Sigmoid colon (tissue), 4 donors: ENCODE data around the gene PIWIL1.

ENCODE experiments used
- CTCF ChIP-seq, 4 experiments: fragments of 450-650 bp in 3 of 4; fragments of 200-600 bp in 1 of 4; IDR thresholded peaks; one replicate each; pipeline ENCODE4 v1.5.1; 2016 to 2019; ENCODE audit warnings: antibody characterized with exemption in 4 of 4, mild to moderate bottlenecking in 3 of 4, moderate library complexity in 2 of 4
- EP300 ChIP-seq, 4 donors: sonication (generic); formaldehyde crosslinking; IDR thresholded peaks; one replicate each; pipeline ENCODE4 v1.6.1; 2017; ENCODE audit warnings: antibody characterized with exemption in 4 of 4
- POLR2A ChIP-seq, 2 donors: fragments of 450-650 bp; IDR thresholded peaks; one replicate each; pipeline ENCODE4 v1.6.1; 2016; ENCODE audit warnings: antibody characterized with exemption in 2 of 2, mild to moderate bottlenecking in 2 of 2, moderate library complexity in 2 of 2
- POLR2AphosphoS5 ChIP-seq, 4 donors: sonication (generic); formaldehyde crosslinking; IDR thresholded peaks; one replicate each; pipeline ENCODE4 v1.6.1; 2017; ENCODE audit warnings: antibody characterized with exemption in 4 of 4

GRCh38 chr12:130288206-130288605, 49.5 kb upstream of the PIWIL1 start:
- no peak for TF ChIP-seq CTCF (IDR thresholded peaks at IDR 0.05)
- TF ChIP-seq POLR2A (IDR thresholded peaks at IDR 0.05) = no peak
- TF ChIP-seq EP300 (IDR thresholded peaks at IDR 0.05) = no peak
- TF ChIP-seq POLR2AphosphoS5 (IDR thresholded peaks at IDR 0.05) = no peak
